OCI-LY7 (cell line): ENCODE results near the gene SULF2. TPM values are rescaled to one million over a fixed set of nuclear protein-coding genes. Genes with fewer than 3 reads are reported as not detected.

Source experiments
- BruUV-seq: library from RNA; stranded (reverse); fragments of 400-500 nt; replicated peaks from 2 replicates; lab custom pipeline; 2021; lab: Mats Ljungman, UMichigan
- CTCF ChIA-PET: fragments of 300-600 bp; sonication (Branson Sonifier 250); formaldehyde crosslinking; loops from one replicate; lab custom pipeline; 2022; ENCODE audit warnings: antibody characterized with exemption; ENCODE audit not compliant: unreplicated experiment; lab: Charles Lee
- POLR2A ChIA-PET: fragments of 300-600 bp; sonication (Branson Sonifier 250); formaldehyde crosslinking; loops from one replicate; lab custom pipeline; 2022; ENCODE audit warnings: antibody characterized with exemption; lab: Charles Lee
- DNase-seq: peaks from one replicate; pipeline ENCODE4 v3.0.0-alpha.2; 2015; ENCODE audit warnings: low spot score
- H2AFZ ChIP-seq: fragments of 200-600 bp; sonication (generic), shearing (Covaris generic); 2 replicates; pipeline ENCODE4 v1.6.1; 2014; ENCODE audit warnings: mild to moderate bottlenecking, antibody characterized with exemption, low read length, moderate library complexity
- H3K27ac ChIP-seq: fragments of 200-600 bp; sonication (generic); 2 replicates; pipeline ENCODE4 v1.5.1; 2014; ENCODE audit warnings: mixed run types, low read depth, mild to moderate bottlenecking, moderate library complexity, low read length, inconsistent platforms; ENCODE audit not compliant: poor library complexity, severe bottlenecking
- H3K36me3 ChIP-seq: fragments of 200-600 bp; sonication (generic); 2 replicates; pipeline ENCODE4 v1.6.1; 2014; ENCODE audit warnings: mild to moderate bottlenecking, antibody characterized with exemption, low read length, moderate library complexity, mixed read lengths; ENCODE audit not compliant: insufficient read depth
- H3K4me1 ChIP-seq: fragments of 200-600 bp; sonication (generic); 2 replicates; pipeline ENCODE4 v1.5.1; 2014; ENCODE audit warnings: mild to moderate bottlenecking, low read length; ENCODE audit not compliant: insufficient read depth, poor library complexity, severe bottlenecking
- H3K4me2 ChIP-seq: fragments of 200-600 bp; sonication (generic); 2 replicates; pipeline ENCODE4 v1.6.1; 2014; ENCODE audit warnings: mild to moderate bottlenecking, low read length
- H3K4me3 ChIP-seq: fragments of 200-600 bp; sonication (generic); 2 replicates; pipeline ENCODE4 v1.5.1; 2014; ENCODE audit warnings: mild to moderate bottlenecking, low read depth, low read length; ENCODE audit not compliant: poor library complexity, severe bottlenecking
- H3K79me2 ChIP-seq: fragments of 200-600 bp; sonication (generic); 2 replicates; pipeline ENCODE4 v1.6.1; 2016; ENCODE audit warnings: low read depth, mild to moderate bottlenecking, low read length, moderate library complexity, mixed read lengths; ENCODE audit not compliant: insufficient read depth
- H3K9me2 ChIP-seq: fragments of 200-600 bp; sonication (generic); 2 replicates; pipeline ENCODE4 v1.6.1; 2016; ENCODE audit warnings: mild to moderate bottlenecking, low read length, mixed read lengths; ENCODE audit not compliant: insufficient read depth
- H3K9me3 ChIP-seq: fragments of 200-600 bp; sonication (generic); 2 replicates; pipeline ENCODE4 v1.6.1; 2014; ENCODE audit warnings: mild to moderate bottlenecking, mixed run types, low read length, mixed read lengths
- H4K20me1 ChIP-seq: fragments of 200-600 bp; sonication (generic); 2 replicates; pipeline ENCODE4 v1.6.1; 2014; ENCODE audit warnings: mild to moderate bottlenecking, antibody characterized with exemption, low read length, moderate library complexity, mixed read lengths; ENCODE audit not compliant: insufficient read depth
- EZH2phosphoT487 ChIP-seq: fragments of 200-600 bp; sonication (generic); IDR thresholded peaks from 2 replicates; pipeline ENCODE4 v1.6.1; 2018; ENCODE audit warnings: low read depth, borderline replicate concordance, mild to moderate bottlenecking, mixed run types, antibody characterized with exemption, low read length, moderate library complexity, mixed read lengths
- intact Hi-C: fragments of 100-400 bp; cut with micrococcal nuclease; formaldehyde crosslinking; loops from one replicate; pipeline ENCODE4 v1.10.0; 2022; ENCODE audit not compliant: unreplicated experiment
- total RNA-seq, 2 experiments: library from RNA; depleted of rRNA in 1 of 2; stranded (reverse); fragments of >200 nt in 1 of 2; shearing (Covaris generic) in 1 of 2; gene quantifications; 2 replicates each; pipeline ENCODE4 v1.2.3, GENCODE V29; 2014 to 2022
- TF ChIP-seq, protein P1 (sequence below): fragments of 200-600 bp; sonication (generic); conservative IDR thresholded peaks from 2 replicates; pipeline ENCODE4 v1.5.1; 2014; ENCODE audit warnings: mild to moderate bottlenecking, antibody characterized with exemption, low read length, moderate library complexity, mixed read lengths

Gene SULF2
- total RNA-seq, 2 experiments from 2014 or later = 0.03 to 0.51 TPM

- Histone ChIP-seq H3K9me3 (no peaks in the 10 kb centered on the region), H3K4me3 (no peak overlapping the region), H3K4me1 (no peaks in the 10 kb centered on the region), H2AFZ (no peak overlapping the region), H3K4me2 (no peak overlapping the region), H3K9me2 (no peaks in the 10 kb centered on the region), H3K36me3 (no peaks in the 10 kb centered on the region), H3K79me2 (no peaks in the 10 kb centered on the region), H3K27ac (no peak overlapping the region), H4K20me1 (no peaks in the 10 kb centered on the region)
- POLR2A ChIA-PET = interaction anchor here (0.6 kb wide), 2 partner anchors 49 to 373 kb away, joined by 3 read pairs; no protein-coding TSS in a partner anchor
- BruUV-seq = no TSS peak
- peak; percentile 72 for DNase-seq
- intact Hi-C loops = loop anchor here (1.0 to 5.0 kb wide), 3 partner anchors 34 to 943 kb away; no protein-coding TSS in a partner anchor
- TF ChIP-seq EZH2phosphoT487 = no peak
- TF ChIP-seq, protein P1, sequence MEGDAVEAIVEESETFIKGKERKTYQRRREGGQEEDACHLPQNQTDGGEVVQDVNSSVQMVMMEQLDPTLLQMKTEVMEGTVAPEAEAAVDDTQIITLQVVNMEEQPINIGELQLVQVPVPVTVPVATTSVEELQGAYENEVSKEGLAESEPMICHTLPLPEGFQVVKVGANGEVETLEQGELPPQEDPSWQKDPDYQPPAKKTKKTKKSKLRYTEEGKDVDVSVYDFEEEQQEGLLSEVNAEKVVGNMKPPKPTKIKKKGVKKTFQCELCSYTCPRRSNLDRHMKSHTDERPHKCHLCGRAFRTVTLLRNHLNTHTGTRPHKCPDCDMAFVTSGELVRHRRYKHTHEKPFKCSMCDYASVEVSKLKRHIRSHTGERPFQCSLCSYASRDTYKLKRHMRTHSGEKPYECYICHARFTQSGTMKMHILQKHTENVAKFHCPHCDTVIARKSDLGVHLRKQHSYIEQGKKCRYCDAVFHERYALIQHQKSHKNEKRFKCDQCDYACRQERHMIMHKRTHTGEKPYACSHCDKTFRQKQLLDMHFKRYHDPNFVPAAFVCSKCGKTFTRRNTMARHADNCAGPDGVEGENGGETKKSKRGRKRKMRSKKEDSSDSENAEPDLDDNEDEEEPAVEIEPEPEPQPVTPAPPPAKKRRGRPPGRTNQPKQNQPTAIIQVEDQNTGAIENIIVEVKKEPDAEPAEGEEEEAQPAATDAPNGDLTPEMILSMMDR = peak; percentile 90
- CTCF ChIA-PET = interaction anchor here (0.6 to 1.3 kb wide), 3 partner anchors 14 to 514 kb away, joined by 3 read pairs; no protein-coding TSS in a partner anchor
Observed at GRCh38 chr20:47677635-47678453, 107.4 kb downstream of the SULF2 start.

GRCh38 chr20:47676912-47677634, 108.2 kb downstream of the SULF2 start:
- Histone ChIP-seq H3K79me2 (no peaks in the 10 kb centered on the region), H2AFZ (no peak overlapping the region), H3K9me3 (no peaks in the 10 kb centered on the region), H3K36me3 (no peaks in the 10 kb centered on the region), H3K27ac (no peak overlapping the region), H3K9me2 (no peaks in the 10 kb centered on the region), H3K4me3 (no peak overlapping the region), H4K20me1 (no peaks in the 10 kb centered on the region), H3K4me1 (no peaks in the 10 kb centered on the region), H3K4me2 (no peak overlapping the region)
- ChIA-PET POLR2A (no interaction called here), CTCF (interaction anchor here (0.6 to 1.2 kb wide), 2 partner anchors 15 to 513 kb away, joined by 3 read pairs; no protein-coding TSS in a partner anchor)
- BruUV-seq = no TSS peak
- TF ChIP-seq EZH2phosphoT487 = no peak
- TF ChIP-seq, protein P1 = no peak
- DNase-seq = no peak
- intact Hi-C loops = loop anchor here (5.0 kb wide), 1 partner anchor 510 kb away; no protein-coding TSS in a partner anchor
